ENCODE measurements around the gene ABCB4. TPM values are rescaled to one million over a fixed set of nuclear protein-coding genes. Genes with fewer than 3 reads are reported as not detected.
"Not testable (repeated sequence)": the region's sequence is repeated elsewhere in the genome, so short reads cannot be mapped to it uniquely, and the experiment has no call there.

The ABCB4 gene
- total RNA-seq, 4 donors from 2014 or later, result 0.38 to 0.84 (median 0.61) TPM

DNA sequence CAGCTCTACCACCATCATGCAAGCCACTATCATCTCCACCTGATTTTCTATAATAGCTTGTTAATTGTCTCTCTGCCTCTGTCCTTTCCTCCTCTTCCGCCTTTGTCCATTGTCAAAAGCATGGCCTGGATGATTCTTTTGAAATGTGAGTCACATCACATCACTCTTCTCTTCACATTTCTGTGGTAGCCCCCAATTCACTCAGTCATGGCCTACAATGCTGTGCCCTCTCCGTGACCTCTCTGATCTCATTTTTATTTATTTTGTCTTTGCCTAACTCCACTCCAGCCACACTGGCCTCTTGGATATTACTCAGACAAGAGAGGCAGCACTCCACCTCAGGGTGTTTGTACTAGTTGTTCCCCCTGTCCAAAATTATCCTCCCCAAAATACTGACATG lies 4.9 kb upstream of the ABCB4 start:
- ATAC-seq (ENCODE audit: low FRiP score) (no peak), DNase-seq (ENCODE audit: low spot score) (no peak)
- TF ChIP-seq, protein P1, sequence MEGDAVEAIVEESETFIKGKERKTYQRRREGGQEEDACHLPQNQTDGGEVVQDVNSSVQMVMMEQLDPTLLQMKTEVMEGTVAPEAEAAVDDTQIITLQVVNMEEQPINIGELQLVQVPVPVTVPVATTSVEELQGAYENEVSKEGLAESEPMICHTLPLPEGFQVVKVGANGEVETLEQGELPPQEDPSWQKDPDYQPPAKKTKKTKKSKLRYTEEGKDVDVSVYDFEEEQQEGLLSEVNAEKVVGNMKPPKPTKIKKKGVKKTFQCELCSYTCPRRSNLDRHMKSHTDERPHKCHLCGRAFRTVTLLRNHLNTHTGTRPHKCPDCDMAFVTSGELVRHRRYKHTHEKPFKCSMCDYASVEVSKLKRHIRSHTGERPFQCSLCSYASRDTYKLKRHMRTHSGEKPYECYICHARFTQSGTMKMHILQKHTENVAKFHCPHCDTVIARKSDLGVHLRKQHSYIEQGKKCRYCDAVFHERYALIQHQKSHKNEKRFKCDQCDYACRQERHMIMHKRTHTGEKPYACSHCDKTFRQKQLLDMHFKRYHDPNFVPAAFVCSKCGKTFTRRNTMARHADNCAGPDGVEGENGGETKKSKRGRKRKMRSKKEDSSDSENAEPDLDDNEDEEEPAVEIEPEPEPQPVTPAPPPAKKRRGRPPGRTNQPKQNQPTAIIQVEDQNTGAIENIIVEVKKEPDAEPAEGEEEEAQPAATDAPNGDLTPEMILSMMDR (IDR thresholded peaks at IDR 0.05), result no peak

DNA sequence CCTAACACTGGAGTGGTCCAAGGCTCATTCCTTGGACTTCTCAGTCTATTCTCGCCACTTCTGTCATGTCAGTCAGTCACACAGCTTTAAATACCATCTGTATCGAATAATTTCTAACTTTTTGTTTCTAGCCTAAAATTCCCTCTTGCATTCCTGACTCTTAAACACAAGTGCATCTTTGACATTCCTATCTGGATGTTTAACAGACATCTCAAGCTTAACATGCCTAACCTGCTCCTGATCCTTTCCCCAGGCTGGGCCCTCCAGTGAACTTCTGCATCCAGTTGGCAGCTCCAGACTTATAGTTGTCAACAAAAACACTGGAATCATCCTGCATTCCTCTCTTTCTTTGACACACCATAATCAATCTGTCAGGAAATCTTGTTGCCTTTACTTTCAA lies 4.5 kb upstream of the ABCB4 start:
- DNase-seq (ENCODE audit: low spot score) (no peak), ATAC-seq (ENCODE audit: low FRiP score) (no peak)
- TF ChIP-seq, protein P1 (IDR thresholded peaks at IDR 0.05), result no peak

DNA sequence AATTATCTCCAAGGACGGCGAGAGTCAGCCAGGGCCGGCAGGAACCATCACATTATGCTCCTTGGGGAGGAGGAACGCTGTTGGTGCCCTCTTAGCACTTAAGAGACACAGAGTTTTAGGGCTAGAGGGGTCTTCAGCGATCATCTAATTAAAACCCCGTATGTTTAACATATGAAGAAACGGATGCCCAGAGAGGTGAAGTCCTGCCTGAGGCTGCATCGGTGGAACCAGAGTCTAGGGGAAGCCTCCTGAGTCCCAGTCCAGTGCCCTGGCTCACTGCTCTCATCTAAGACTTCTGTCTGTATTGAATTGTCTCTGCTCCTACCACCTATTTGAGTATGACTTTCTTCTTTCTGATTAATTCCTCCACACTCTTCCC lies 688 bp upstream of the ABCB4 start:
- ATAC-seq (ENCODE audit: low FRiP score), result no peak
- DNase-seq (ENCODE audit: low spot score), result no peak
- TF ChIP-seq, protein P1 (IDR thresholded peaks at IDR 0.05), result no peak

DNA sequence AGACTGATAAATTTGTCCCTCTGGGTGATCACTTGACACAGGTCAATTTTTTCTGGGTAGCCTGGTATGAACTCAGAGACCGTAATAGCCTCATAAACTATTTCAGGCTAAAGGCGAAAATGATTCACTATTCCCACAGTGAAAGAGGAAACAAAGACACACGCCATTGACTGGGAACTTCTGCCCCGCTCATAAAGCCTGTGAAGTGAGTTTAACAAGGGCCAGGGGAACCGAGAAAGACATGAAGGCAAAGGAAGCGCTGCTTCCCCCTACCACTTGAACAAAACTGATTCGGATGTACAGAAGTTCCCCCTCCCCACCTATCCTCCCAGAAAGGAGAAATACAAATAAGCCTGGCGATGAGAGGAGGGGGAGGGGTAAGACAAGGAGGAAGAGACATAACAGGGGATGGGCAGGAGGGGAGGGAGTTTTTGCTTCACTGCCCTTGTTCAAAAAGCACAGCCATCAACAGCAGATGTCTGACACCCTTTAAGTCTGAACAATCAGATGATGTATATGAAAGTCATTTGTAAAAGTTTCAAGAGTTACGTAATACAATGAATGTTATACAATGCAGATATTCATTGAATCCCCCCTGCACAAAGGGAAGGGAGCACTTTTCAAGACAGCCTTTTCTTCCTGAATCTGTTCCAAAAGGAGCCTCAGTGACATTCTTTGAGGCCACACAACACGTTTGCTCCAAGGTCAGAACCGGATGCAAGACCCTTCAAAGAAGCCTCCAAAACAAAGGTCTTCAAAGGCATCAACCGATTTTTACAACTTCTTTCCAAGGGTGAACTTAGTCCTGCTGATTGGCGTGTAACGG lies 734 bp downstream of the ABCB4 start:
- DNase-seq (ENCODE audit: low spot score) (no peak), ATAC-seq (ENCODE audit: low FRiP score) (peak; percentile 48)
- TF ChIP-seq, protein P1 (IDR thresholded peaks at IDR 0.05), result no peak

DNA sequence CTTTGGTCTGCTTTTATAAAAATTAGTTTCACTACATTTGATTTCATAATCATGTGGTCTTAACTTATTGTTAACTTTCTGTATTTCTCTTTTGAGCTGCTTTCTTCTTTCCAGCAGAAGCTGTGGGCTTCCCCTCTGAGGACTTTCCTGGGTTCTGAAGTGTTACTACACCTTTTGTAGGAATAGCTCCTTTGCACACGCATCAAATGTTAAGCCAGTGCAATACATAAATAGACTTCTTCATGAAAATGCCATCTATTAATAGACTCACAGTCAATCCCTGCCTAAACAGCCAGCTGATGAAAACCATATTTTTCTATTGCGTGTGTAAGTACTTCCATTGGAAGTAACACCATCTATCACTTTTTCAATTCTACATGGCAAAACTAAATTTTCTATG lies 1.5 kb downstream of the ABCB4 start:
- DNase-seq (ENCODE audit: low spot score), result no peak
- TF ChIP-seq, protein P1 (IDR thresholded peaks at IDR 0.05), result no peak
- no peak for ATAC-seq (ENCODE audit: low FRiP score)

DNA sequence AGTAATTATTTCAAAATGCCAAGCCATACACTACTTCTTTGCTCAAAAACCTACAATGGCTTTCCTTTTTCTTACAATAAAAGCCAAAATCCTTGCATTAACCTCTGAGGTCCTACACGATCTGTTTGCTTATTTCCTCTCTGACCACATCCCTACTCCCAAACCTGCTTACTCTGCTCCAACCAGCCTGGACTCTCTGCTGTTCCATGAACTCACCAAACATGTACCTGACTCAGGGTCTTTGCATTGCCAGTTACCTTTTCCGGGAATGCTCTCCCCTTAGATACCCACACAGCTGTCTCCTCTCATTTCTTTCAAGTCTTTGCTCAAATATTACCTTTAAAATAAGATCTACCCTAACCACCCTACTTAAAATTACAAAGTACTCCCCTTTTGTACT lies 2.3 kb downstream of the ABCB4 start:
- TF ChIP-seq, protein P1 (IDR thresholded peaks at IDR 0.05), result no peak
- DNase-seq (ENCODE audit: low spot score) (no peak), ATAC-seq (ENCODE audit: low FRiP score) (no peak)

DNA sequence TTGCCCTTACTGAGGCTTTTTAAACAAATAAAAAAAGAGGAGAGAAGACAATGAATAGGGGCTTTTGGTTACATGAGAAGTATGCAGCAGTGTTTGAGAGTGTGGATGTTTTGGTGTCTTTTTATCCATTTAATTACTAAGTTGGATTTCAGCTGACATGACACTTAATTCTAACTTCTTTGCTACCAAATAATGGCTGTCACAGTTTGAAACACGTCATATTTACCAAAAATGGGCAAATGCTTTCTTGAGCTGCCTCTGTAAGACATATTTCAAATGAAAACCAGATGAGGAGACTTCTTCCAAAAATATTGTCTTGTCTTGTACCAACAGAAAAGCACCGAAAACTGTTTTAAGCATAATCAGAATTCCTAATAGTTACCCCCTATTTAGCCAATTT lies 4.0 kb downstream of the ABCB4 start:
- TF ChIP-seq, protein P1 (IDR thresholded peaks at IDR 0.05), result no peak
- ATAC-seq (ENCODE audit: low FRiP score) (no peak), DNase-seq (ENCODE audit: low spot score) (no peak)

DNA sequence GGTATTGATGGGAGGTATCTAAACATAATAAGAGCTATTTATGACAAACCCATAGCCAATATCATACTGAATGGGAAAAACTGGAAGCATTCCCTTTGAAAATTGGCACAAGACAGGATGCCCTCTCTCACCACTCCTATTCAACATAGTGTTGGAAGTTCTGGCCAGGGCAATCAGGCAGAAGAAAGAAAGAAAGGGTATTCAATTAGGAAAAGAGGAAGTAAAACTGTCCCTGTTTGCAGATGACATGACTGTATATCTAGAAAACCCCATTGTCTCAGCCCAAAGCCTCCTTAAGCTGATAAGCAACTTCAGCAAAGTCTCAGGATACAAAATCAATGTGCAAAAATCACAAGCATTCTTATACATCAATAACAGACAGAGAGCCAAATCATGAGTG lies 6.3 kb downstream of the ABCB4 start:
- DNase-seq (ENCODE audit: low spot score); ATAC-seq (ENCODE audit: low FRiP score): not testable (repeated sequence)

DNA sequence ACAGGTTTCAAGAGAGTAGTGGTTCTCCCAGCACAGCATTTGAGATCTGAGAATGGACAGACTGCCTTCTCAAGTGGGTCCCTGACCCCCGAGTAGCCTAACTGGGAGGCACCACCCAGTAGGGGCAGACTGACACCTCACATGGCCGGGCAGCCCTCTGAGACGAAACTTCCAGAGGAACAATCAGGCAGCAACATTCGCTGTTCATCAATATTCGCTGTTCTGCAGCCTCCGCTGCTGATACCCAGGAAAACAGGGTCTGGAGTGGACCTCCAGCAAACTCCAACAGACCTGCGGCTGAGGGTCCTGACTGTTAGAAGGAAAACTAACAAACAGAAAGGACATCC lies 10.0 kb downstream of the ABCB4 start:
- not testable (repeated sequence) for ATAC-seq (ENCODE audit: low FRiP score); DNase-seq (ENCODE audit: low spot score)

DNA sequence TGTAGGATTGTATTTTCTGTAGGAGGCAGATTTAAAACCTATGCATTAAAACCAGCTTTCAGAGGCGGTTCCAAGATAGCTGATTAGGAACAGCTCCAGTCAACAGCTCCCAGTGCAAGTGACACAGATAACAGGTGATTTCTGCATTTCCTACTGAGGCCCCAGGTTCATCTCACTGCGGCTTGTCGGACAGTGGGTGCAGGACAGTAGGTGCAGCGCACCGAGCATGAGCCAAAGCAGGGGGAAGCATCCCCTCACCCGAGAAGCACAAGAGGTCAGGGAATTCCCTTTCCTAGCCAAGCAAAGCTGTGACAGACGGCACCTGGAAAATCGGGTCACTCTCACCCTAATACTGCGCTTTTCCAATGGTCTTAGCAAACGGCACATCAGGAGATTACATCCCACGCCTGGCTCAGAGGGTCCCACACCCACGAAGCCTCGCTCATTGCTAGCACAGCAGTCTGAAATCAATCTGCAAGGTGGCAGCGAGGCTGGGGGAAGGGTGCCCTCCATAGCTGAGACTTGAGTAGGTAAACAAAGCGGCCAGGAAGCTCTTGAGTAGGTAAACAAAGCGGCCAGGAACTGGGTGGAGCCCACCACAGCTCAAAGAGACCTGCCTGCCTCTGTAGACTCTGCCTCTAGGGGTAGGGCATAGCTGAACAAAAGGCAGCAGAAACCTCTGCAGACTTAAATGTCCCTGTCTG lies 10.5 kb downstream of the ABCB4 start:
- not testable (repeated sequence) for ATAC-seq (ENCODE audit: low FRiP score); DNase-seq (ENCODE audit: low spot score)
